Heart right ventricle (tissue), 16 donors: ENCODE results near the gene TCF25. TPM values are rescaled to one million over a fixed set of nuclear protein-coding genes. Genes with fewer than 3 reads are reported as not detected.

ENCODE experiments used
- ATAC-seq, 8 donors: fragments of 200-7000 bp; cut with Tn5 transposase; one replicate each; pipeline ENCODE4 v1.9.1; 2020; ENCODE audit warnings: mild to moderate bottlenecking in 8 of 8, moderate library complexity in 8 of 8, moderate number of reproducible peaks in 1 of 8
- DNase-seq, 2 donors: peaks; one replicate each; pipeline ENCODE4 v3.0.0-alpha.2; 2020
- H3K27ac ChIP-seq, 10 donors: fragments of 200-600 bp; sonication (generic) in 2 of 10; one replicate each; pipeline versions ENCODE4 v1.5.0 to v1.8.0; 2020 to 2022; ENCODE audit warnings: mild to moderate bottlenecking in 3 of 10
- H3K27me3 ChIP-seq, 7 donors: fragments of 200-600 bp; one replicate each; pipeline ENCODE4 v1.8.0; 2021 to 2022; ENCODE audit warnings: mild to moderate bottlenecking in 2 of 7
- H3K36me3 ChIP-seq, 9 donors: fragments of 200-600 bp; sonication (generic) in 1 of 9; one replicate each; pipeline versions ENCODE4 v1.5.0 to v1.8.0; 2020 to 2022; ENCODE audit warnings: mild to moderate bottlenecking in 2 of 9
- H3K4me1 ChIP-seq, 9 donors: fragments of 200-600 bp; sonication (generic) in 1 of 9; one replicate each; pipeline versions ENCODE4 v1.5.0 to v1.8.0; 2020 to 2022; ENCODE audit warnings: mild to moderate bottlenecking in 4 of 9
- H3K4me3 ChIP-seq, 10 donors: fragments of 200-600 bp; sonication (generic) in 2 of 10; one replicate each; pipeline versions ENCODE4 v1.5.0 to v1.8.0; 2020 to 2022; ENCODE audit warnings: mild to moderate bottlenecking in 7 of 10, moderate library complexity in 2 of 10
- H3K9me3 ChIP-seq, 11 donors: fragments of 200-600 bp in 10 of 11; sonication (generic) in 2 of 11; one replicate each; pipeline versions ENCODE4 v1.5.0 to v1.8.0; 2013 to 2022; ENCODE audit warnings: mild to moderate bottlenecking in 2 of 11, control low read depth in 1 of 11, moderate library complexity in 1 of 11
- CTCF ChIP-seq, 9 donors: fragments of 200-600 bp; sonication (generic) in 2 of 9; IDR thresholded peaks; one replicate each; pipeline versions ENCODE4 v1.5.0 to v1.8.0; 2021 to 2022; ENCODE audit warnings: antibody characterized with exemption in 9 of 9, mild to moderate bottlenecking in 5 of 9, moderate library complexity in 1 of 9
- WGBS, 2 donors: extraction: QIAGEN DNeasy Blood & Tissue Kit; methylation state at CpG; one replicate each; pipeline ENCODE4 v1.1.7; 2013; ENCODE audit warnings: inconsistent platforms in 1 of 2; 5-methylcytosine and 5-hydroxymethylcytosine counted together
- intact Hi-C, 10 donors: fragments of 100-400 bp; cut with DNase I; formaldehyde crosslinking; loops; one replicate each; pipeline versions ENCODE4 v1.11.1 to v1.14.2; 2022
- polyA plus RNA-seq, 2 donors: library from polyadenylated mRNA; stranded (reverse); fragments of 200-250 nt; gene quantifications; one replicate each; pipeline ENCODE4 v1.2.3, GENCODE V29; 2013
- total RNA-seq, 10 donors: library from RNA; stranded (reverse); fragmentation: NEBNext Ultra II Directional in 3 of 10; extraction: Animal tissue kit (Norgen Biotek cat#: 25700) in 3 of 10; gene quantifications; one replicate each; pipeline versions ENCODE4 v1.2.1 to v1.2.4, GENCODE V29; 2021 to 2023
- donor health status: Arrhythmogenic right ventricular cardiomyopathy.
- donor health status: ischemic (EF 13 %, LVEDD 7.1; RV severe dilation, severe dysfunction).
- donor health status: healthy with polysubstance abuse.
- donor health status: DM: no; HTN: yes; CAD: no.
- donor health status: DM: no; HTN: no; CAD: no.
- donor health status: ischemic (EF 25% LVEDD 6.9; RV normal size, moderate dysfunction).
- donor health status: ischemic (EF 25% LVEDD 5.7; RV mildly dilated, moderate dysfunction).
- donor health status: healthy.
- donor health status: DM: yes; HTN: yes; CAD: no.
- donor health status: Ischemic cardiomyopathy.
- donor health status: ischemic (EF 35%, LVEDD 5.7; RV mildly dilated, moderate dysfunction).
- donor health status: nonischemic (EF 11% LVEDD 7.7; RV severe dilation, severe dysfunction).
- donor health status: DM: yes; HTN: yes; CAD: no.
- donor health status: PGD.
- donor health status: ischemic (EF 29% LVEDD 5.4; RV normal size, mild dysfunction).
- donor health status: nonischemic (EF 23%, LVEDD 6.1; RV moderate dilation, normal function).

The TCF25 gene
- total and polyA plus RNA-seq, 12 donors: 77.5 to 112 (median 94.8) TPM

GRCh38 chr16:89844739-89845339, 28.6 kb upstream of the TCF25 start:
- ATAC-seq: no peak
- Histone ChIP-seq H3K27me3 (peaks cover 0 to 6% (median 0%) of the 10 kb centered on the region in 7 donors), H3K36me3 (no peaks in the 10 kb centered on the region), H3K4me3 (no peak overlapping the region), H3K4me1 (peaks cover 0 to 29% (median 9%) of the 10 kb centered on the region in 9 donors), H3K27ac (no peak overlapping the region), H3K9me3 (no peaks in the 10 kb centered on the region)
- intact Hi-C loops: no loop called here
- 71 to 77% methylated on average over 13 of the region's 13 CpGs for WGBS, 2 donors
- TF ChIP-seq CTCF (IDR thresholded peaks at IDR 0.05): no peak
- no peak for DNase-seq

GRCh38 chr16:89845417-89845816, 28.0 kb upstream of the TCF25 start:
- peaks cover 0 to 6% (median 0%) of the 10 kb centered on the region in 7 donors for H3K27me3 ChIP-seq
- WGBS, 2 donors: 46 to 66% methylated on average over 13 of the region's 13 CpGs
- peaks cover 0 to 29% (median 9%) of the 10 kb centered on the region in 9 donors for H3K4me1 ChIP-seq
- H3K9me3 ChIP-seq: no peaks in the 10 kb centered on the region
- no peaks in the 10 kb centered on the region for H3K36me3 ChIP-seq
- TF ChIP-seq CTCF (IDR thresholded peaks at IDR 0.05): no peak
- no peak overlapping the region for H3K4me3 ChIP-seq
- intact Hi-C loops: no loop called here
- no peak for ATAC-seq
- DNase-seq: no peak
- H3K27ac ChIP-seq: no peak overlapping the region

DNA sequence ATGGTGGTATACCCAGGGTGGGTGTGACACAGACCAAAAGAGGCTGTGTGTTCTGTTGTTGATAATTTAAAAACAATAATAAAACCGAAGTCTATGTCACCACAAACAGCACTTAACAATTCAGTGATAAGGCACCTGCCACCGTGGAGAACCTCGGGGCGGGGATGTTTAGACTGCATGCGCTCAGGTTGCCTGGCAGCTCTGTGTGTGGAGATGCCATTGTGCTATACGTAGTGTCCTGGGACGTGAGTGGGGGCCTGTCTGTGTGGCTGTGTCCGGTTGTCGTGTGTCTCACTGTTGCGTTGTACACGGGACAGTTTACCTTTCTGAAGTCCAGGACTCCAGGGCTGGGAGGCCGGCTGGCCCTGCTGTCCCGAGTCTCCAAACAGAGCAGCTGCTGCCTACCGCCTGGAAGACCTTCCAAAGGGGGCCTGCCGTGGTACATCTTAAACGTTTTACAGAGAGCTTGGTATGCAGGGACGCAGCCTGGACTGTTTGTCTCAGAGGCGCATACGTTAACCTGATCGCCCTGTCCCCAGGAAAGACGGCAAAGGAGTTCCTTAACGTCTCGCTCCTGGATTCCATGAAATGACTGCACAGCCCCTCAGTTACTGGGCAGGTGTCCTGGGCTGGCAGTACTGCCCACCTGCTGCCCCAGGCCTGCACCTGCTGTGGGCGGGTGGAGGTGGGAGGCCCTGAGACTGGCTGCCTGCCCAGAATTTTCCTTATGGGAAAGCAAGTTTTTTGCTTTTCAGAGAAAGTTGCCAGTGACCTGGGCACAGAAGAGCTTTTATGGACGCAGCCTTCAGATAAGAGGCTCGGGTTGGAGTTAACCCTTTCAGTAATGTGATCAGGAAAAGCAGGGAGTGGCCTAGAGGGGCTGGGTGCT, 26.1 kb upstream of the TCF25 start:
- no peak for TF ChIP-seq CTCF (IDR thresholded peaks at IDR 0.05)
- Histone ChIP-seq H3K4me3 (no peak overlapping the region), H3K27me3 (peaks cover 0 to 6% (median 0%) of the 10 kb centered on the region in 7 donors), H3K27ac (no peak overlapping the region), H3K36me3 (no peaks in the 10 kb centered on the region), H3K4me1 (peaks cover 0 to 27% (median 9%) of the 10 kb centered on the region in 9 donors), H3K9me3 (no peaks in the 10 kb centered on the region)
- intact Hi-C loops: no loop called here
- ATAC-seq: no peak
- no peak for DNase-seq
- 62% methylated on average over 26 of the region's 26 CpGs for WGBS, 2 donors

DNA sequence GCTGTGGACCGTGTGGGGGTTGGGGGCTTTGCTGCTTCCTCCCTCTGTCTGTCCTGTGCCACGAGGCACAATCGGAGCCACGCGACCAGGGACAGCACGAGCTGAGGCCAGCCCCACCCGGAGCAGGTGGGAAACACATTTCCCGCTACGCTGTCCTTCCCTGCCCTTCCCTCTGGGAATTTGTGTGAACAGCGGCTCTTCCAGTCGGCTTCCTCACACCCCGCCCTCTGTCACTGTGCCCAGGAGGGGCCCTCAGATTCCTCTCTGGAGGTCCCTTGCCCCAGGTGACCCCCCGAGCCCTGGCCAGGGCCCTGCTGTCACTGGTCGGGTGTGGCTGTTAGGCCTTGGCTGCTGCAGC, 25.5 kb upstream of the TCF25 start:
- intact Hi-C loops: no loop called here
- WGBS, 2 donors: 49 to 53% methylated on average over 14 of the region's 14 CpGs
- peak in 7 of 8 donors; percentile 18 to 75 (median 64) for ATAC-seq

More for the DNA sequence above, 25.5 kb upstream of the TCF25 start:
- H3K4me3 ChIP-seq: no peak overlapping the region
- H3K27me3 ChIP-seq: peaks cover 0 to 6% (median 0%) of the 10 kb centered on the region in 7 donors
- H3K27ac ChIP-seq: no peak overlapping the region
- no peaks in the 10 kb centered on the region for H3K36me3 ChIP-seq
- no peak for DNase-seq
- H3K9me3 ChIP-seq: no peaks in the 10 kb centered on the region
- no peak for TF ChIP-seq CTCF (IDR thresholded peaks at IDR 0.05)
- peaks cover 0 to 21% (median 9%) of the 10 kb centered on the region in 9 donors for H3K4me1 ChIP-seq
